Fibroblast of pulmonary artery (primary cell): ENCODE results near the gene RBKS.

Experiments used
- DNase-seq: peaks from one replicate; pipeline ENCODE4 v3.0.0-alpha.2; 2010; ENCODE audit warnings: low read depth
- H3K4me3 ChIP-seq: replicated peaks from 2 replicates; pipeline ENCODE4 v1.5.1; 2011; ENCODE audit warnings: low read depth, mild to moderate bottlenecking, control low read depth, low read length, moderate library complexity
- CTCF ChIP-seq: IDR thresholded peaks from 2 replicates; pipeline ENCODE4 v1.5.1; 2011; ENCODE audit warnings: mild to moderate bottlenecking, control low read depth, low read length, inconsistent platforms; ENCODE audit errors: missing control alignments

The RBKS gene

GRCh38 chr2:27763907-27764267 lies 126.3 kb downstream of the RBKS start:
- no peak overlapping the region for H3K4me3 ChIP-seq
- DNase-seq: no peak
- no peak for TF ChIP-seq CTCF

GRCh38 chr2:27762951-27763906 lies 127.0 kb downstream of the RBKS start:
- no peak for DNase-seq
- H3K4me3 ChIP-seq: no peak overlapping the region
- TF ChIP-seq CTCF: no peak

- TF ChIP-seq CTCF: no peak
- no peak for DNase-seq
- no peak overlapping the region for H3K4me3 ChIP-seq
Observed at GRCh38 chr2:27756544-27757498, 133.4 kb downstream of the RBKS start.

- DNase-seq: no peak
- TF ChIP-seq CTCF: no peak
- H3K4me3 ChIP-seq: no peak overlapping the region
Observed at GRCh38 chr2:27756091-27756490, 134.1 kb downstream of the RBKS start.

- DNase-seq: no peak
- no peak overlapping the region for H3K4me3 ChIP-seq
- TF ChIP-seq CTCF: no peak
Observed at GRCh38 chr2:27754831-27755230, 135.4 kb downstream of the RBKS start.

GRCh38 chr2:27754138-27754588 lies 136.0 kb downstream of the RBKS start:
- peak; percentile 98 for TF ChIP-seq CTCF
- DNase-seq: peak; percentile 85
- H3K4me3 ChIP-seq: no peak overlapping the region
